ENCODE results near the gene SDCBP2. TPM values are rescaled to one million over a fixed set of nuclear protein-coding genes. Genes with fewer than 3 reads are reported as not detected.

The SDCBP2 gene
- total RNA-seq, 1 donor from 2014 or later: 2.9 TPM

DNA sequence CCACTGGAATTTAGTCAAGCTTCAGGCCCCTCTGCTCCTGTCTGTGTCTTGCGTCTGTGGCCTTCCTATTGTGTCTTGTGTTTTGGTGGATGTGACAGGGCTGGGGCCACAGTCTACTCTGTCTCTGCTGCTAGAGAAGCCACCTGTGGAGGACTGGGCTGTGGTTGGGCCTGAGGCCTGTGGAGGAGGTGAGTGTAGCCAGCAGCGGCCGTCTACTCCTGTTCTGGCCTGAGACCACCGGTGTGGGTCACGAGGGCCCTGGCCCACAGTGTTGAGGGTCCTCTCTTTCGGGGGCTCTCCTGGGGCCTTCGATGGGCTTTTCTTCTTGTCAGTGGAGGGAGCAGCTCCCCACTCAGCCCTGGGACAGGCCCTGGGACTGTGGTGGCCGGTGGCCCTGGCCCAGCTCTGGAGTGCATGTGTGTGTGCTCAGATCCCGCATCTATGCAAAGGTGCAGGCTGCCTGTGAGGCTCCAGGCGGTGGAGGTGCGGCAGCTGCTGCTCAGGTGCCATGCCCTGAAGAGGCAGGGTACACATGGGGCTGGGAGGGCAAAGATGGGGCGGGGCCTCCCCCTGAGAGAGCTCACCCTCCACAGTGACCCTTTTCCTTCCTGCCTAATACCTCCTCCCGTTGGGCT is 20.8 kb downstream of the SDCBP2 start:
- TF ChIP-seq, protein P1, sequence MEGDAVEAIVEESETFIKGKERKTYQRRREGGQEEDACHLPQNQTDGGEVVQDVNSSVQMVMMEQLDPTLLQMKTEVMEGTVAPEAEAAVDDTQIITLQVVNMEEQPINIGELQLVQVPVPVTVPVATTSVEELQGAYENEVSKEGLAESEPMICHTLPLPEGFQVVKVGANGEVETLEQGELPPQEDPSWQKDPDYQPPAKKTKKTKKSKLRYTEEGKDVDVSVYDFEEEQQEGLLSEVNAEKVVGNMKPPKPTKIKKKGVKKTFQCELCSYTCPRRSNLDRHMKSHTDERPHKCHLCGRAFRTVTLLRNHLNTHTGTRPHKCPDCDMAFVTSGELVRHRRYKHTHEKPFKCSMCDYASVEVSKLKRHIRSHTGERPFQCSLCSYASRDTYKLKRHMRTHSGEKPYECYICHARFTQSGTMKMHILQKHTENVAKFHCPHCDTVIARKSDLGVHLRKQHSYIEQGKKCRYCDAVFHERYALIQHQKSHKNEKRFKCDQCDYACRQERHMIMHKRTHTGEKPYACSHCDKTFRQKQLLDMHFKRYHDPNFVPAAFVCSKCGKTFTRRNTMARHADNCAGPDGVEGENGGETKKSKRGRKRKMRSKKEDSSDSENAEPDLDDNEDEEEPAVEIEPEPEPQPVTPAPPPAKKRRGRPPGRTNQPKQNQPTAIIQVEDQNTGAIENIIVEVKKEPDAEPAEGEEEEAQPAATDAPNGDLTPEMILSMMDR (IDR thresholded peaks at IDR 0.05; ENCODE audit: unreplicated experiment): no peak
- Mint-ChIP-seq H3K27me3 (ENCODE audit: low read depth) (no peaks in the 10 kb centered on the region), H3K4me1 (no peaks in the 10 kb centered on the region), H3K27ac (no peak overlapping the region), H3K36me3 (no peaks in the 10 kb centered on the region), H3K9me3 (no peaks in the 10 kb centered on the region), H3K4me3 (no peak overlapping the region)
- no peak for DNase-seq (ENCODE audit: low spot score in 2 of 2, unreplicated experiment in 2 of 2)

DNA sequence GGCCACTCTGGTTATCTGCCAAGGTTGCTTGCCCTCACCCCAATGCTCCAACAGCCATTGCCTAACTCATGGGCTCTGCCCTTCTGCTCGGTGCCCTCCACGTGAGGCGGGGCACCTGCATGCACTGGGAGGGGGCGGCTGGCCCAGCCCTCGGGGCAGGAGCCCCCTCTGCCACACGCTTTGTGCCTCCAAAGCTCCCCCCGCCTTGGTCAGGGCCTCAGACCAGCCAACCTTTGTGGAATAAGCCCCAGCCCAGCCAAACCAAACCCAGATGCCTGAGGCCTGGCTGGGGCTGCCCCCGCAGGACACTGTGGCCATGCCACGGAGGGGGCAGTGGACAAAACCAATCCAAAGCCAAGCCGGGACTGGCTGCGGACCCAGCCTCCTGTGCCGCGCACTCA is 21.4 kb downstream of the SDCBP2 start:
- Mint-ChIP-seq H3K36me3 (no peaks in the 10 kb centered on the region), H3K4me1 (no peaks in the 10 kb centered on the region), H3K27me3 (ENCODE audit: low read depth) (no peaks in the 10 kb centered on the region), H3K9me3 (no peaks in the 10 kb centered on the region), H3K4me3 (no peak overlapping the region), H3K27ac (no peak overlapping the region)
- TF ChIP-seq, protein P1 (IDR thresholded peaks at IDR 0.05; ENCODE audit: unreplicated experiment): no peak
- DNase-seq (ENCODE audit: low spot score in 2 of 2, unreplicated experiment in 2 of 2): no peak

- no peaks in the 10 kb centered on the region for H3K9me3 Mint-ChIP-seq
- no peaks in the 10 kb centered on the region for H3K27me3 Mint-ChIP-seq (ENCODE audit: low read depth)
- no peaks in the 10 kb centered on the region for H3K36me3 Mint-ChIP-seq
- H3K4me1 Mint-ChIP-seq: no peaks in the 10 kb centered on the region
- TF ChIP-seq, protein P1 (IDR thresholded peaks at IDR 0.05; ENCODE audit: unreplicated experiment): no peak
- H3K27ac Mint-ChIP-seq: no peak overlapping the region
- no peak overlapping the region for H3K4me3 Mint-ChIP-seq
- DNase-seq (ENCODE audit: low spot score in 2 of 2, unreplicated experiment in 2 of 2): no peak
These were observed 21.8 kb downstream of the SDCBP2 start for GRCh38 chr20:1307171-1307570.

GRCh38 chr20:1306316-1307135 is 22.4 kb downstream of the SDCBP2 start:
- Mint-ChIP-seq H3K36me3 (no peaks in the 10 kb centered on the region), H3K27ac (no peak overlapping the region), H3K4me3 (no peak overlapping the region), H3K9me3 (no peaks in the 10 kb centered on the region), H3K4me1 (no peaks in the 10 kb centered on the region), H3K27me3 (ENCODE audit: low read depth) (no peaks in the 10 kb centered on the region)
- DNase-seq (ENCODE audit: low spot score in 2 of 2, unreplicated experiment in 2 of 2): no peak
- TF ChIP-seq, protein P1 (IDR thresholded peaks at IDR 0.05; ENCODE audit: unreplicated experiment): no peak

- Mint-ChIP-seq H3K36me3 (no peaks in the 10 kb centered on the region), H3K9me3 (no peaks in the 10 kb centered on the region), H3K4me1 (no peaks in the 10 kb centered on the region), H3K4me3 (no peak overlapping the region), H3K27me3 (ENCODE audit: low read depth) (no peaks in the 10 kb centered on the region), H3K27ac (no peak overlapping the region)
- TF ChIP-seq, protein P1 (IDR thresholded peaks at IDR 0.05; ENCODE audit: unreplicated experiment): no peak
- DNase-seq (ENCODE audit: low spot score in 2 of 2, unreplicated experiment in 2 of 2): no peak
These were observed 23.2 kb downstream of the SDCBP2 start for GRCh38 chr20:1305712-1306111.
